Left lung (tissue), 10 donors: ENCODE measurements around the gene FEM1B. TPM values are rescaled to one million over a fixed set of nuclear protein-coding genes. Genes with fewer than 3 reads are reported as not detected.

Source experiments
- ATAC-seq: fragments of 200-7000 bp; cut with Tn5 transposase; one replicate; pipeline ENCODE4 v1.9.1; 2020; ENCODE audit warnings: moderate library complexity
- DNase-seq, 4 donors: peaks; one replicate each; pipeline ENCODE4 v3.0.0-alpha.2; 2013 to 2020
- H3K27ac ChIP-seq, 2 donors: fragments of 200-600 bp; sonication (generic) in 1 of 2; one replicate each; pipeline versions ENCODE4 v1.5.0 to v1.8.0; 2020 to 2021
- H3K27me3 ChIP-seq, 2 donors: fragments of 200-600 bp; sonication (generic) in 1 of 2; one replicate each; pipeline versions ENCODE4 v1.5.0 to v1.8.0; 2020 to 2021
- H3K36me3 ChIP-seq, 2 donors: fragments of 200-600 bp; sonication (generic) in 1 of 2; one replicate each; pipeline versions ENCODE4 v1.5.0 to v1.8.0; 2020 to 2021
- H3K4me1 ChIP-seq, 2 donors: fragments of 200-600 bp; one replicate each; pipeline ENCODE4 v1.8.0; 2021
- H3K4me3 ChIP-seq, 2 donors: fragments of 200-600 bp; sonication (generic) in 1 of 2; one replicate each; pipeline versions ENCODE4 v1.5.0 to v1.8.0; 2020 to 2021; ENCODE audit warnings: mild to moderate bottlenecking in 1 of 2
- H3K9me3 ChIP-seq, 2 donors: fragments of 200-600 bp; sonication (generic) in 1 of 2; one replicate each; pipeline versions ENCODE4 v1.5.0 to v1.8.0; 2020 to 2021
- CTCF ChIP-seq, 2 donors: fragments of 200-600 bp; sonication (generic) in 1 of 2; IDR thresholded peaks; one replicate each; pipeline versions ENCODE4 v1.5.0 to v1.8.0; 2021; ENCODE audit warnings: antibody characterized with exemption in 2 of 2
- intact Hi-C, 2 donors: fragments of 100-400 bp; cut with DNase I; formaldehyde crosslinking; loops; one replicate each; pipeline versions ENCODE4 v1.11.2 to v1.14.2; 2022
- polyA plus RNA-seq, 6 donors: library from polyadenylated mRNA; unstranded; fragments of 120-200 nt; gene quantifications; one replicate each; pipeline ENCODE4 v1.2.1, GENCODE V29; 2013; ENCODE audit not compliant: insufficient read length in 6 of 6
- total RNA-seq, 2 donors: library from RNA; stranded (reverse); fragmentation: NEBNext Ultra II Directional; extraction: Animal tissue kit (Norgen Biotek cat#: 25700); gene quantifications; one replicate each; pipeline ENCODE4 v1.2.1, GENCODE V29; 2021
- donor health status: DM: no; HTN: yes; CAD: no.
- donor health status: DM: no; HTN: no; CAD: no.

FEM1B gene
- total and polyA plus RNA-seq, 8 donors = 44.1 to 57.2 (median 50.4) TPM

- no peak for ATAC-seq
- intact Hi-C loops = no loop called here
- H3K27me3 ChIP-seq = no peaks in the 10 kb centered on the region
- H3K27ac ChIP-seq = no peak overlapping the region
- no peak for DNase-seq
- H3K4me1 ChIP-seq = peaks cover 0 to 8% of the 10 kb centered on the region in 2 donors
- TF ChIP-seq CTCF (IDR thresholded peaks at IDR 0.05) = no peak
- H3K9me3 ChIP-seq = no peaks in the 10 kb centered on the region
- H3K36me3 ChIP-seq = no peaks in the 10 kb centered on the region
- H3K4me3 ChIP-seq = no peak overlapping the region
Measured at GRCh38 chr15:68335251-68335650, 57.7 kb downstream of the FEM1B start.

- H3K4me1 ChIP-seq = peaks cover 0 to 8% of the 10 kb centered on the region in 2 donors
- no peak overlapping the region for H3K4me3 ChIP-seq
- intact Hi-C loops = no loop called here
- H3K27me3 ChIP-seq = no peaks in the 10 kb centered on the region
- no peaks in the 10 kb centered on the region for H3K36me3 ChIP-seq
- no peak for TF ChIP-seq CTCF (IDR thresholded peaks at IDR 0.05)
- H3K27ac ChIP-seq = no peak overlapping the region
- ATAC-seq (no peak), DNase-seq (no peak)
- no peaks in the 10 kb centered on the region for H3K9me3 ChIP-seq
Measured at GRCh38 chr15:68335655-68336054, 58.1 kb downstream of the FEM1B start.

GRCh38 chr15:68336516-68336915, 59.0 kb downstream of the FEM1B start:
- ATAC-seq (no peak), DNase-seq (no peak)
- no peak for TF ChIP-seq CTCF (IDR thresholded peaks at IDR 0.05)
- Histone ChIP-seq H3K36me3 (no peaks in the 10 kb centered on the region), H3K4me1 (peaks cover 0 to 10% of the 10 kb centered on the region in 2 donors), H3K27ac (no peak overlapping the region), H3K4me3 (no peak overlapping the region), H3K27me3 (no peaks in the 10 kb centered on the region), H3K9me3 (no peaks in the 10 kb centered on the region)
- intact Hi-C loops = no loop called here

- TF ChIP-seq CTCF (IDR thresholded peaks at IDR 0.05) = no peak
- H3K27me3 ChIP-seq = no peaks in the 10 kb centered on the region
- no peak overlapping the region for H3K4me3 ChIP-seq
- ATAC-seq = no peak
- no peaks in the 10 kb centered on the region for H3K9me3 ChIP-seq
- no peak overlapping the region for H3K27ac ChIP-seq
- peaks cover 0 to 20% of the 10 kb centered on the region in 2 donors for H3K4me1 ChIP-seq
- no peak for DNase-seq
- intact Hi-C loops = no loop called here
- H3K36me3 ChIP-seq = no peaks in the 10 kb centered on the region
Measured at GRCh38 chr15:68337826-68338225, 60.3 kb downstream of the FEM1B start.

GRCh38 chr15:68339481-68339880, 61.9 kb downstream of the FEM1B start:
- no peak for DNase-seq
- peaks cover 0 to 12% of the 10 kb centered on the region in 2 donors for H3K4me1 ChIP-seq
- H3K27me3 ChIP-seq = no peaks in the 10 kb centered on the region
- no peak for TF ChIP-seq CTCF (IDR thresholded peaks at IDR 0.05)
- intact Hi-C loops = no loop called here
- H3K36me3 ChIP-seq = no peaks in the 10 kb centered on the region
- no peak overlapping the region for H3K4me3 ChIP-seq
- no peak for ATAC-seq
- no peak overlapping the region for H3K27ac ChIP-seq
- no peaks in the 10 kb centered on the region for H3K9me3 ChIP-seq
